Activated T-cell treated with anti-CD3 and anti-CD28 coated beads, Interleukin-2, amount 50 U/mL, for 1 hour (primary cell): ENCODE data around the gene CHD5.
"Not testable (repeated sequence)": the region's sequence is repeated elsewhere in the genome, so short reads cannot be mapped to it uniquely, and the experiment has no call there.

Source experiments
- DNase-seq: peaks from one replicate; pipeline ENCODE4 v3.0.0-alpha.2; 2020

CHD5 gene

DNA sequence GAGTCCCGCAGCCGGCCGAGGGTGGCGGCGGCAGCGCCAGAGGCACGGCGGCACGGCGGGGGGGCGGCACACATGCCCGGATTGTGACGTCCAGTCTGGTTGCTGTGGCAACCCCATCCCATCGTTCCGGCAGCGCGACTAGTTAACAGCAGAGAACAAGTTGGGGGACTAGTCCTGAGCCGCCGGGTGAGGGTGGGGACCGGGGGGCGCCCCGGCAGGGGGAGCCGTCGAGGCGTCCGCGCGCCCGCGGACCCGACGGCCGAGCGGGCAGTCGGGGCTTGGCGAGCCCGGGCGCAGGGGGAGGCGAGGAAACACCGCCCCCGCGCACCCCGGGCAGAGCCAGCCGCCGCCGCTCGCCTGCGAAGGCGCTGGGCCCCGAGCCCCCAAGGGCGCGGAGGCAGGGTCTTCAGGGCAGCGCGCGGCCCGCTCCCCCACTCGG, at the start of gene CHD5:
TSS of gene CHD5 (minus strand) at position 54 of the 439 bp plus-strand sequence. CDS start 298 bp downstream, outside the sequence.
- DNase-seq, result peak; percentile 40

DNA sequence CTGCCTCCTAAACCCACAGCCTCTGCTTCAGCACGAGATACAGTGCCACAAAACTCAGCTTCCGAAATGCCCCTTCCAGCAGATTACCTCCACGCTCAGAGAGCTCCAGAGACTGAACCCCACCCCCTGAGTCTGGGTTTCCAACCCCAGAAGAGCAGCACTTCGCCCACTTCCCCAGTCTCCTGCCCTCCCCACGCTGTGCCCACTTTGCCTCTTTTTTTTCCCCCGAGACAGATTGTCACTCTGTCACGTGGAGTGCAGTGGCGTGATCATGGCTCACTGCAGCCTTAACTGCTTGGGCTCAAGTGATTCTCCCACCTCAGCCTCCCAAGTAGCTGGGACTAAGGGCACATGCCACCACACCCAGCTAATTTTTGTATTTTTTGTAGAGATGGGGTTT, 45.5 kb upstream of the CHD5 start:
- no peak for DNase-seq

GRCh38 chr1:6224718-6225117, 44.6 kb upstream of the CHD5 start:
- DNase-seq, result no peak

GRCh38 chr1:6223617-6224016, 43.5 kb upstream of the CHD5 start:
- DNase-seq, result no peak

DNA sequence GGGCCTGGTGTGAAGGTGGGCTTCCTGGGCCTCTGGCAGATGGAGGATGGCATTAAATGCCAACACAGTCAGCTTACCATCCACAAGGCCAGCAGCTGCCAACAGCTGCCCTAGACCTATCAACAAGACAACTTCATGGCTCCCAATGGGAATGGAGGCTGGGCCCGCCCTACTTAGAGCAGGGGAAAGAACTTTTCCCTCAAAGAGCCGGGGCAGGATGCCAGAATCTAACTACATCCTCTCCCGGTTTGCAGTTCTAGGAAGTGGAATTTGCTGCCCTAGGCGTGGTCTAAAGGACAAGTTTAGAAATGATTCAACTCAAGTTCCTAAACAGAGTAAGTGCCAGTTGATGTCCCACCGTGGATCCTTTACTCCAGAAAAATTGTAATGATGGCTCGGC, 42.5 kb upstream of the CHD5 start:
- DNase-seq, result no peak

DNA sequence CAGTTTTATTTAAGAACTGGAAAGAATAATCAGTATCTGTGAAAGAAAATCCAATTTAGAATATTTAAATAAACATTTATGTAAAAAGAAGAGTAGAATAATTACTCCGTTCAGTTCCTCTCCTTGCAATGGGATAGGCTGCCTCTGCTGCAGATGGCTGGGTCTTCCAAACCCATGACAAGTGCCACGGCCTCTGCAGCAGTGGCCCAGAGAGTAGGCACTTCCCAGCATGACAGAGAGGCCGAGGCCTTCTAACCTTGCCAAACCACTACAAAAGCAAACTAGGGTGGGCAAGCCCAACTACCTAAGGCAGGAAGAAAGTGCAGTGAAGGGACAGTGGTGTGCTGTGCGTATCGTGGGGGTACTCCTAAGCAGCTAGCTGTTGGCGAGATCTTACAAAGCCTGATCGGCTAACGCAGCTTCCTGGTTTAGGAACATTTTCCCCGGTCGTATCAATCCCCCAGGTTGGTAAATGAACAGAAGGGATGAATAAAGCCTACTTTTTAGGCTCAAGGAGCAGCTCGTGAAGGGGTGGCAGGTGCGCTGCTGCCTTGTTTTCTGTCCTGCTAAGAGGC, 41.2 kb upstream of the CHD5 start:
- DNase-seq, result no peak

GRCh38 chr1:6220236-6220635, 40.1 kb upstream of the CHD5 start:
- DNase-seq, result no peak

- DNase-seq, result not testable (repeated sequence)
These were observed 39.5 kb upstream of the CHD5 start for GRCh38 chr1:6219641-6220040.

DNA sequence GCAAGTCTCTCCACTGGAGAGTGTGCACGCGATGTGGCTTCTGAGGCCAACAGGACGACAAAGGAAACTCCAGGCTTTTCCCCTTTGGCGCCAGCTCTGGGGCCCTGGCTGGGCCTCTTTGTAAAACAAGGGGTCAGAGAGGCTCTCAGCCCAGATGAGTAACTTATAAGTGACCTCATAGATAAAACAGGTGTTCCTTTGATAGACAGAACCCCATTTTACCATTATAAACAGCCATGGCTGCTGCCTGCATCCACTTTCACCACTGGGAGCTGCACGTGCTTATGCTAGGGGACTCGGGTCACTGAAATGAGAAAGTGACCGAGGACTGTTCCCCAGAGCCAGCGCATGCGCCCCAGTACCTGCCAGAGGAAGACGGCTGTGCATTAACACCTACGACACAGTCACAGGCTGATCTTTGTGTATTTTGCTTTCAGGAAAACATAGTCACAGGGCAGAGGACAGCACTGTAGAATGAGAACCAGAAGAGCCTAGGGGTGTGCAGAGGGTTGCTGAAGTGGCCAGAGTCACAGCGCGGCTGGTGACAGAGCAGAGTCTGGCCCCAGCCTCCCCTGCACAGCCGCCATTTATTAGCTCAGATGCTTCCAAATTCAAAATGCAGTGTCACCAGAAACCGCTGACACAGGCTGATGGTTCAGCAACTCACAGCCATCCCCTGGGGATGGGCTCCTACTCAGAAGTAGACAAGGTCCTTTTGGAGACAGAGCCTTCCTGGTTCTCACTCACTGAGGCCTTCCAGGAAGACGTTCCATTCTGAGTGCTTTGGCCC, 38.4 kb upstream of the CHD5 start:
- DNase-seq, result no peak

DNA sequence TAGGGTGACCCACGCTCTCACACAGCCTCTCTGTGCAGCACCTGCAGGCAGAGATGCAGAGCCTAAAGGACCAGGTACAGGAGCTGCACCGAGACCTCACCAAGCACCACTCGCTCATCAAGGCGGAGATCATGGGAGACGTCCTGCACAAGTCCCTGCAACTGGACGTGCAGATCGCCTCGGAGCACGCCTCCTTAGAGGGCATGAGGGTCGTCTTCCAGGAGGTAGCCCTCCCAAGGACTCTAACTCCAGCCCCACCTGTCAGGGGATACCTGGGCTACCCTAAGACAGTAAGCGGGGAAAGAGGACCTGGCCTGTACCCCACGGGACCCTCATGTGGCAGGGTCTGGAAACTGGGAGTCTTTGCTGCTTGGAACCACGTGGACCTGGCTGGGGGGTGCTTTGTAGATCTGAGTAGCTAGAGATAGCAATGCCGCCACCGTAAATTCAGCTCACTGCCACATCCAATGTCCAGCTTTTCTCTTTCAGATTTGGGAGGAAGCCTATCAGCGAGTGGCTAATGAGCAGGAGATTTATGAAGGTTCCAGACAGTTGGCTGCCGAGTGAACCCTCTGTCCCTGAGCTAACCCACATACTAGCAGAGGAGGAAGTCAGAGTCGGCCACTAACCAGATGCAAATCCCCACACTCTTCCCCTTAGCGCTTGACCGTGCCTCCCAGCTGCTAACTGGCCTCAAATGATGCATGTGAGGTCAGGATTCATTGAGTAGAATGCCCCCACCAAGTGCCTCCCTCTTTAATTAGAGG, 32.3 kb upstream of the CHD5 start:
- no peak for DNase-seq

DNA sequence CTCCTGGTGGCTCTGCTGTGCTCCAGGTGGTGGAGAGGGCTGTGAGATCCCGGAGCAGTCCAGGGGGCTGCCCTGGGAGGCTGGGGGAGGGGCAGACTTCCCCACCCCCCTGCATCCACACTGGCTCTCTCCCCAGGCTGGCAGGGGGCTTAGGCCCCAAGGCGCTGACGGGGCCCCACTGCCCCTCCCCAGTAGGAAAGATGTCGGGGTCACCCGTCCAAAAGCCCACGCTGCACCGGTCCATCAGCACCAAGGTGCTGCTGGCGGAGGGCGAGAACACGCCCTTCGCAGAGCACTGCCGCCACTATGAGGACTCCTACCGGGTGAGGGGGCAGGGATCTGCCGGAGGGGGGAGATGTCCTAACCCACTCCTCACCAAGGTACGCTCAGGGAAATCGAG, 31.6 kb upstream of the CHD5 start:
- DNase-seq, result no peak

- no peak for DNase-seq
These were observed 30.7 kb upstream of the CHD5 start for GRCh38 chr1:6210591-6211355.

DNA sequence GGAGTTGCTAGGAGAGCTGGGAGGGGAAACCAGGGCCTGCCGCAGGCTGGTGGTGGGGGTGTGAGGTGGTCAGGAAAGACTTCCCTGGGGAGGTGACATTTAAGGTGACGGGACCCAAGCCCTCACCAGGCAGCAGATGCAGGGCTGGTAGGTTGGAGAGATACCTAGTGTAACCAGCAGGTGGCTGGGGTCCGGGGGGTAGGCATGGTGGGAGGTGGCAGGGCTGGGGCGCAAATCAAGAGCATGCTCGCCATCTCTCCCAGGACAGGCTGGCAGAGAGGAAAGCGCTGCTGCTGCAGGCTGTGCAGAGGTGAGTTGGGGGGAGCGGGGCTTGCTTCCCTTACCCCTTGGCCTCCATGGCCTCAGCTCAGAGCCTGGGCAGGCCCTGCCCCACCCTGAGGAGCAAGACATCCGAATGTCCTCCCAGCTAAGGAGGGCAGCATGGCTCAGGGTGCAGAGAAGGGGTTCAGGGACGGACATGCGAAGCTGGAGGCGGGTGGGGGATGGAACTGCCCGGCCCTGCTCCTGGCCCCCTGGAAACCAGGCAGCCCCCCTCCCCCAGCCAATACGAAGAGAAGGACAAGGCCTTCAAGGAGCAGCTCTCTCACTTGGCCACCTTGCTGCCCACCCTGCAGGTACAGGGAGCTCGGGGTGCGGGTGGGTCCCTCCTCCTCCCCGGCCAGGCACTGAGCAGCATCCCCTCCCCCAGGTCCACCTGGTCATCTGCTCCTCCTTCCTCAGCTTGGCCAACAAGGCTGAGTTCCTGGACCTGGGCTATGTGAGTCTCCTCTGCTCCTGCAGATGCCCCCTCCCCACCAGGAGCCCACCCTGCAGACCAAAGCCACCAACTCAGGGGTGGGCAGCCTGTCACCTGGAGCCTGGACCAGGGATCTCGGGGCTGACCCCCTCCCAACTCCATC, 29.8 kb upstream of the CHD5 start:
- DNase-seq, result peak; percentile 25

- peak; percentile 35 for DNase-seq
These were observed 28.9 kb upstream of the CHD5 start for GRCh38 chr1:6208723-6209660.

DNA sequence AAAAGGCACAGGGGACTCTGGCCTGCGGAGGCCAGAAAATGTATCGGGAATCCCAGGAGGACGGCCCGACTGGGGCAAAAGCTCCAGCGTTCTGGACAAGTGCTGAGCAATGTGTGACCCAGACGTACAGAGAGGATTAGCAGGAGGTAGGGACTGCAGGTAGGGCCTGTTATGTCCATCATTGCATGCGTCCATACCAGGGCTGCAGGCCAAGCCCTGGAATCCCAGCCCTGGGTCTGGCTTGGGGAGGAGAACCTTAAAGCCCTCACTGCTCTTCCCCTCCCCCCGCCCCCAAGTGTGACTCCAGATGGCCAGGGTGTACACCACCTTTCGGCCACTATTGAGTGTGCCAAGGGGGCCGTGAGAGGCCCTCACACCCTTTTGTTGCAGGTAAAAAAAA, 27.8 kb upstream of the CHD5 start:
- no peak for DNase-seq

DNA sequence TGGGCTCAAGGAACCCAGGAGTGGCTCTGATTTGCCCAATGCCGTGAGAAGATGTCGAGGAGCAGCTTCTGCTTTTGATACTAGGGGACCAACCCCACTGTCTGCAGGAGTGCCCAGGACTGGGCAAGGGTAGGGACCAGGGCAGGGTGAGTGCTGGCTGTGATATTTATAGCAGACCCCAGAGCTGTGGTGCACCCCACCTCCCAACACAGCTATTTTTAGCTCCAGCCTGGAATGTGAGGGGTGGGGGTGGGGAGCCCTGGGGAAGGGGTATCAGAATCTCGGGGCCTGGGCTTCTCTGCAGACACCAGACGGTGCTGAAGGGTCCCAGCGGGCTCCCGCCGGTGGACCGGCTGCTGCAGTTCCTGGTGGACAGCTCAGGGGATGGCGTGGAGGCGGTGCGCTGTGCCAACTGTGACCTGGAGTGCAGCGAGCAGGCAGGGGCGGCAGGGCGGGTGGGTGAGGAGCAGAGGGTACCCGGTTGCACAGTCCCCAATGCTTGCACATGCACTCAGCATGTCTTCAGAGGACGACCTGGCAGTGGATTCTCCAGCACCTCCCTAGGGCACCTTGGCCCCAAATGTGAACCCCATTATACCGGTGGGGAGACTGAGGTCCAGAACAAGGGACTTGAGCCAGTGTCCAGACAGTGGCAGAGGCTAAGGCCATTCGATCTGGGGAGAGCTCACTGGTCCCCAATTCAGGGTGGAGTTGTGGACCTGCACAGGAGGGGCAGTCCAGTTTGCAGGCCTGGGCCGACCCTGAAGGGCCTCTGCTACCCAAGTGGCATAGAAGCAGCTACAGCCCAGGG, 27.2 kb upstream of the CHD5 start:
- DNase-seq, result no peak

GRCh38 chr1:6206520-6206855, 26.4 kb upstream of the CHD5 start:
- no peak for DNase-seq

DNA sequence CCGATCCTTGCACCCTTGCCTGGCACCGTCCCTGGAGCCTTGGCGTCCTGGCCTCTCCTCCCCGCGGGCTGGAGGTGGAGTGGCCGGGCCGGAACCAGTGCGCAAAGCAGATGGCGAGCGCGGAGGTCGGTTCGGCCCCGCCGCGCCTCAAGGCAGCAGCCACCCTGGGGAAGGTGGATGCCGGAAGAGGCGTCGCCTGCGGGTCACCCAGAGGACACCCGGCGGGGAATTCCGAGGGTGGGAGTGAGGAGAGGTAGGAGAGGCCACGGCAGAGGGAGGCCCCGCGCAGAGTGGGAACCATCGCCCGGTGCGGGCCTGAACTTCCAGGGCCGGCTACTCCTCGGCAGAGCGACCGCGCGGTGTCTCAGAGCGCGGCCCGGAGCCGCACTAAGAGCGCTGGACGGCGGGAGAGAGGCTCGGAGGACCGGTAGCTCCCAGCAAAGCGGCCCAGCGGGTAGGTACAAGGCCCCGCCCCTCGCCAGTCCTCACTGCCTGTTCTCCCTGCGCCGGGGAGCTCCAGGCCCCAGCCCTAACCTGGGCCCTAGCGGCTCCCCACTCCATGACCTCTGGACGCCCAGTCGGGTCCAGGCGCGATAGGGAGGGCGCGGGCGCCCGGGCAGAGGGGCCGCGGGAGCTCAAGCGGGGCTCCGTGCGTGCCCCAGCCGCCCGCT, 25.9 kb upstream of the CHD5 start, which contains the start of gene RNF207:
TSS of gene RNF207 (plus strand) at position 271 of the 671 bp plus-strand sequence. CDS start 417 bp downstream, outside the sequence.
- DNase-seq, result peak; percentile 55

DNA sequence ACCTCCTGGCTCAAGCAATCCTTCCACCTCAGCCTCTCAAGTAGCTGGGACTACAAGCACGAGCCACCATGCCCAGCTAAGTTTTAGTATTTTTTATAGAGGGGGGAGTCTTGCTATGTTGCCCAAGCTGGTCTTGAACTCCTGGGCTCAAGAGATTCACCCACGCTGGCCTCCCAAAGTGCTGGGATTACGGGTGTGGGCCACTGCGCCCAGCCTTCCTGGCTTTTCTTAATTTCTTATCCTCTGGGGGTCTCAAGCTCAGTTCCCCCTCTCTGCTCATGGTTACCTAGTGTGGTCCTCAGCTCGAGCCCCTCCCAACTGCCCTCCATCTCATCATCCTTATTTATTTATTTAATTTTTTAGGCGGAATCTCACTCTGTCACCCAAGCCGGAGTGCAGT, 22.1 kb upstream of the CHD5 start:
- no peak for DNase-seq
